Nephron (organoid): ENCODE data around the gene PERM1.
"Not testable (repeated sequence)": the region's sequence is repeated elsewhere in the genome, so short reads cannot be mapped to it uniquely, and the experiment has no call there.

ENCODE experiments used
- H3K27ac Mint-ChIP-seq, 3 experiments: 2 replicates each; pipeline ENCODE4 v1.8.0; 2020; ENCODE audit warnings: mixed read lengths in 3 of 3, mild to moderate bottlenecking in 2 of 3, moderate library complexity in 1 of 3
- H3K27me3 Mint-ChIP-seq: 2 replicates; pipeline ENCODE4 v1.8.0; 2021; ENCODE audit warnings: low read depth, mild to moderate bottlenecking, moderate library complexity, mixed read lengths
- H3K36me3 Mint-ChIP-seq: 2 replicates; pipeline ENCODE4 v1.8.0; 2020; ENCODE audit warnings: low read depth, mixed read lengths
- H3K4me1 Mint-ChIP-seq: 2 replicates; pipeline ENCODE4 v1.8.0; 2020; ENCODE audit warnings: mixed read lengths
- H3K4me3 Mint-ChIP-seq, 3 experiments: 2 replicates each; pipeline ENCODE4 v1.8.0; 2020; ENCODE audit warnings: mild to moderate bottlenecking in 3 of 3, mixed read lengths in 3 of 3, moderate library complexity in 2 of 3
- H3K9me3 Mint-ChIP-seq: 2 replicates; pipeline ENCODE4 v1.8.0; 2020; ENCODE audit warnings: mixed read lengths
- CTCF ChIP-seq, 3 experiments: fragments of 200-600 bp; sonication (generic); IDR thresholded peaks; one replicate each; pipeline ENCODE4 v1.5.0; 2021; ENCODE audit warnings: antibody characterized with exemption in 3 of 3; ENCODE audit not compliant: unreplicated experiment in 3 of 3

The PERM1 gene

GRCh38 chr1:979744-980072 is 2.2 kb downstream of the PERM1 start:
- Mint-ChIP-seq H3K27ac (no peak overlapping the region), H3K9me3 (peaks cover 3% of the 10 kb centered on the region), H3K36me3 (peaks cover 4% of the 10 kb centered on the region), H3K4me1 (no peaks in the 10 kb centered on the region), H3K4me3 (no peak overlapping the region), H3K27me3 (peaks cover 33% of the 10 kb centered on the region)
- no peak for TF ChIP-seq CTCF (IDR thresholded peaks at IDR 0.05; ENCODE audit: unreplicated experiment in 3 of 3)

- Mint-ChIP-seq H3K27ac (no peak overlapping the region), H3K9me3 (peaks cover 3% of the 10 kb centered on the region)
Observed at GRCh38 chr1:978835-979743, 2.8 kb downstream of the PERM1 start.

GRCh38 chr1:978069-978834 is 3.6 kb downstream of the PERM1 start:
- Mint-ChIP-seq H3K27ac (no peak overlapping the region), H3K4me3 (peak overlapping the region; percentile 44 to 49 (median 46)), H3K27me3 (peaks cover 31% of the 10 kb centered on the region), H3K9me3 (peaks cover 3% of the 10 kb centered on the region), H3K4me1 (no peaks in the 10 kb centered on the region), H3K36me3 (peaks cover 4% of the 10 kb centered on the region)
- no peak for TF ChIP-seq CTCF (IDR thresholded peaks at IDR 0.05; ENCODE audit: unreplicated experiment in 3 of 3)

More at GRCh38 chr1:978835-979743, 2.8 kb downstream of the PERM1 start:
- H3K27me3 Mint-ChIP-seq = peaks cover 38% of the 10 kb centered on the region
- TF ChIP-seq CTCF (IDR thresholded peaks at IDR 0.05; ENCODE audit: unreplicated experiment in 3 of 3) = no peak
- no peak overlapping the region for H3K4me3 Mint-ChIP-seq
- peaks cover 4% of the 10 kb centered on the region for H3K36me3 Mint-ChIP-seq
- no peaks in the 10 kb centered on the region for H3K4me1 Mint-ChIP-seq

- not testable (repeated sequence) for H3K9me3 Mint-ChIP-seq, H3K27ac Mint-ChIP-seq, H3K36me3 Mint-ChIP-seq, H3K4me3 Mint-ChIP-seq, H3K4me1 Mint-ChIP-seq
- peaks cover 26% of the 10 kb centered on the region for H3K27me3 Mint-ChIP-seq
Observed at GRCh38 chr1:976791-977190, 5.1 kb downstream of the PERM1 start.

- H3K4me3 Mint-ChIP-seq = peak overlapping the region in 1 of 3 experiments; percentile 1
- peaks cover 3% of the 10 kb centered on the region for H3K9me3 Mint-ChIP-seq
- H3K27me3 Mint-ChIP-seq = peaks cover 27% of the 10 kb centered on the region
- peak; percentile 57 to 69 (median 63) for TF ChIP-seq CTCF (IDR thresholded peaks at IDR 0.05; ENCODE audit: unreplicated experiment in 3 of 3)
- peak overlapping the region in 1 of 3 experiments; percentile 31 for H3K27ac Mint-ChIP-seq
- no peaks in the 10 kb centered on the region for H3K4me1 Mint-ChIP-seq
- H3K36me3 Mint-ChIP-seq = peaks cover 4% of the 10 kb centered on the region
Observed at GRCh38 chr1:975896-976683, 5.8 kb downstream of the PERM1 start.

GRCh38 chr1:975365-975764 is 6.5 kb downstream of the PERM1 start:
- peaks cover 34% of the 10 kb centered on the region for H3K27me3 Mint-ChIP-seq
- no peak overlapping the region for H3K4me3 Mint-ChIP-seq
- H3K36me3 Mint-ChIP-seq = peaks cover 4% of the 10 kb centered on the region
- H3K4me1 Mint-ChIP-seq = no peaks in the 10 kb centered on the region
- H3K27ac Mint-ChIP-seq = peak overlapping the region in 1 of 3 experiments; percentile 31
- peaks cover 3% of the 10 kb centered on the region for H3K9me3 Mint-ChIP-seq
- no peak for TF ChIP-seq CTCF (IDR thresholded peaks at IDR 0.05; ENCODE audit: unreplicated experiment in 3 of 3)
